Stimulated activated CD4-positive, alpha-beta T cell treated with anti-CD3 and anti-CD28 coated beads, TNF-alpha, amount 100 ng/mL, for 4 hours (primary cell): ENCODE data around the gene FCHSD1.
"Not testable (repeated sequence)": the region's sequence is repeated elsewhere in the genome, so short reads cannot be mapped to it uniquely, and the experiment has no call there.

ENCODE experiments used
- DNase-seq, 3 experiments: peaks; one replicate each; pipeline ENCODE4 v3.0.0-alpha.2; 2020; ENCODE audit warnings: low read depth in 3 of 3

FCHSD1 gene

GRCh38 chr5:141617682-141618029 is 33.6 kb downstream of the FCHSD1 start:
- DNase-seq, result no peak

GRCh38 chr5:141617128-141617527 is 34.1 kb downstream of the FCHSD1 start:
- DNase-seq, result no peak

GRCh38 chr5:141615991-141616720 is 35.1 kb downstream of the FCHSD1 start:
- peak in 2 of 3 experiments; percentile 16 to 24 for DNase-seq

- no peak for DNase-seq
These were observed 37.9 kb downstream of the FCHSD1 start for GRCh38 chr5:141613344-141613743.

GRCh38 chr5:141611289-141611688 is 39.9 kb downstream of the FCHSD1 start:
- no peak for DNase-seq

GRCh38 chr5:141609921-141610320 is 41.3 kb downstream of the FCHSD1 start:
- not testable (repeated sequence) for DNase-seq

- no peak for DNase-seq
These were observed 42.2 kb downstream of the FCHSD1 start for GRCh38 chr5:141609044-141609443.

- no peak for DNase-seq
These were observed 42.7 kb downstream of the FCHSD1 start for GRCh38 chr5:141608557-141608956.

- DNase-seq, result no peak
These were observed 43.2 kb downstream of the FCHSD1 start for GRCh38 chr5:141608046-141608445.

GRCh38 chr5:141605523-141606277 is 45.5 kb downstream of the FCHSD1 start:
- peak in 2 of 3 experiments; percentile 27 to 48 for DNase-seq

GRCh38 chr5:141603923-141604717 is 47.1 kb downstream of the FCHSD1 start:
- DNase-seq, result no peak

- DNase-seq, result no peak
These were observed 48.6 kb downstream of the FCHSD1 start for GRCh38 chr5:141602606-141603005.

- DNase-seq, result no peak
These were observed 52.5 kb downstream of the FCHSD1 start for GRCh38 chr5:141598391-141599345.

- no peak for DNase-seq
These were observed 53.4 kb downstream of the FCHSD1 start for GRCh38 chr5:141597814-141598213.

GRCh38 chr5:141597394-141597793 is 53.8 kb downstream of the FCHSD1 start:
- no peak for DNase-seq

GRCh38 chr5:141596867-141597266 is 54.4 kb downstream of the FCHSD1 start:
- DNase-seq, result no peak

GRCh38 chr5:141590127-141590526 is 61.1 kb downstream of the FCHSD1 start:
- DNase-seq, result no peak
